HEK293 (cell line): ENCODE data around the gene PNMA8A.

ENCODE experiments used
- CTCF ChIA-PET: fragments of 350-600 bp; formaldehyde crosslinking; extraction: SDS; loops from one replicate; lab custom pipeline; 2021; ENCODE audit warnings: antibody characterized with exemption; lab: Yijun Ruan, JAX
- POLR2A ChIA-PET: fragments of 300-600 bp; formaldehyde crosslinking; extraction: SDS; loops from one replicate; lab custom pipeline; 2020; ENCODE audit warnings: antibody characterized with exemption, inconsistent platforms; lab: Yijun Ruan, JAX
- H3K27ac ChIP-seq: fragments of 200-500 bp; sonication (Bioruptor generic); 2 replicates; pipeline ENCODE4 v1.5.1; 2014; ENCODE audit warnings: low read depth, low read length, control low read depth, inconsistent platforms; ENCODE audit errors: extremely low read depth
- H3K36me3 ChIP-seq, 2 experiments: fragments of 200-500 bp in 1 of 2; sonication (Bioruptor generic) in 1 of 2; 1 replicate in 1 of 2; 2 replicates in 1 of 2; pipeline ENCODE4 v1.5.1; 2014 to 2017; ENCODE audit warnings: inconsistent platforms in 2 of 2, low read length in 2 of 2; ENCODE audit not compliant: control insufficient read depth in 2 of 2, insufficient read depth in 1 of 2
- H3K4me1 ChIP-seq: fragments of 200-500 bp; sonication (Bioruptor generic); 2 replicates; pipeline ENCODE4 v1.5.1; 2014; ENCODE audit warnings: mild to moderate bottlenecking, low read length, inconsistent platforms; ENCODE audit not compliant: control insufficient read depth, insufficient read depth
- H3K4me3 ChIP-seq: 2 replicates; pipeline ENCODE4 v1.5.1; 2011; ENCODE audit warnings: low read depth, mild to moderate bottlenecking, control low read depth, low read length, moderate library complexity
- H3K9me3 ChIP-seq: fragments of 200-500 bp; sonication (Bioruptor generic); 2 replicates; pipeline ENCODE4 v1.5.1; 2014; ENCODE audit warnings: low read depth, low read length, inconsistent platforms; ENCODE audit not compliant: control insufficient read depth, insufficient read depth
- GLI4 ChIP-seq: fragments of 450-650 bp; formaldehyde crosslinking; IDR thresholded peaks from 2 replicates; pipeline ENCODE4 v1.5.1; 2016; ENCODE audit warnings: missing biosample characterization, missing genetic modification characterization
- GLIS1 ChIP-seq: fragments of 450-650 bp; formaldehyde crosslinking; IDR thresholded peaks from 2 replicates; pipeline ENCODE4 v1.5.1; 2016; ENCODE audit warnings: missing biosample characterization, missing genetic modification characterization
- HOXC10 ChIP-seq: sonication (generic); formaldehyde crosslinking; IDR thresholded peaks from 2 replicates; pipeline ENCODE4 v1.8.1; 2023; ENCODE audit warnings: mild to moderate bottlenecking, missing genetic modification reagents
- KLF9 ChIP-seq: fragments of 450-650 bp; formaldehyde crosslinking; IDR thresholded peaks from 2 replicates; pipeline ENCODE4 v1.5.1; 2016; ENCODE audit warnings: missing biosample characterization, missing genetic modification characterization, low read depth
- TRIM28 ChIP-seq: IDR thresholded peaks from 2 replicates; pipeline ENCODE4 v1.6.1; 2011; ENCODE audit warnings: low read length, control low read depth, borderline replicate concordance
- ZBTB1 ChIP-seq: fragments of 450-650 bp; formaldehyde crosslinking; IDR thresholded peaks from 2 replicates; pipeline ENCODE4 v1.5.1; 2016; ENCODE audit warnings: missing biosample characterization, missing genetic modification characterization
- ZBTB21 ChIP-seq: fragments of 450-650 bp; formaldehyde crosslinking; IDR thresholded peaks from 2 replicates; pipeline ENCODE4 v1.5.1; 2017; ENCODE audit warnings: missing biosample characterization, missing genetic modification characterization
- ZBTB7A ChIP-seq: fragments of 450-650 bp; formaldehyde crosslinking; IDR thresholded peaks from 2 replicates; pipeline ENCODE4 v1.5.1; 2016; ENCODE audit warnings: low read depth, missing biosample characterization, missing genetic modification characterization
- ZNF121 ChIP-seq: fragments of 450-650 bp; formaldehyde crosslinking; IDR thresholded peaks from 2 replicates; pipeline ENCODE4 v1.5.1; 2016; ENCODE audit warnings: missing biosample characterization, missing genetic modification characterization
- ZNF140 ChIP-seq: fragments of 450-650 bp; formaldehyde crosslinking; IDR thresholded peaks from 2 replicates; pipeline ENCODE4 v1.5.1; 2016; ENCODE audit warnings: missing biosample characterization, missing genetic modification characterization
- ZNF146 ChIP-seq: fragments of 450-650 bp; formaldehyde crosslinking; IDR thresholded peaks from 2 replicates; pipeline ENCODE4 v1.5.1; 2016; ENCODE audit warnings: missing biosample characterization, missing genetic modification characterization
- ZNF2 ChIP-seq: fragments of 450-650 bp; formaldehyde crosslinking; IDR thresholded peaks from 2 replicates; pipeline ENCODE4 v1.5.1; 2016; ENCODE audit warnings: missing biosample characterization, missing genetic modification characterization
- ZNF266 ChIP-seq: fragments of 450-650 bp; formaldehyde crosslinking; IDR thresholded peaks from 2 replicates; pipeline ENCODE4 v1.5.1; 2016; ENCODE audit warnings: missing biosample characterization, missing genetic modification characterization, low read depth
- ZNF426 ChIP-seq: fragments of 450-650 bp; formaldehyde crosslinking; IDR thresholded peaks from 2 replicates; pipeline ENCODE4 v1.5.1; 2017; ENCODE audit warnings: missing biosample characterization, missing genetic modification characterization, mild to moderate bottlenecking, inconsistent platforms, moderate library complexity
- ZNF548 ChIP-seq: fragments of 450-650 bp; formaldehyde crosslinking; IDR thresholded peaks from 2 replicates; pipeline ENCODE4 v1.5.1; 2016; ENCODE audit warnings: missing biosample characterization, missing genetic modification characterization
- ZNF555 ChIP-seq: fragments of 450-650 bp; formaldehyde crosslinking; conservative IDR thresholded peaks from 2 replicates; pipeline ENCODE4 v1.5.1; 2017; ENCODE audit warnings: missing biosample characterization, mild to moderate bottlenecking, missing genetic modification characterization, inconsistent platforms
- ZNF596 ChIP-seq: fragments of 450-650 bp; IDR thresholded peaks from 2 replicates; pipeline ENCODE4 v1.5.0; 2018; ENCODE audit warnings: missing biosample characterization, mild to moderate bottlenecking, missing genetic modification characterization, moderate library complexity
- ZNF785 ChIP-seq: fragments of 450-650 bp; formaldehyde crosslinking; IDR thresholded peaks from 2 replicates; pipeline ENCODE4 v1.5.1; 2016; ENCODE audit warnings: missing biosample characterization, missing genetic modification characterization
- TF ChIP-seq, protein P1 (sequence below): fragments of 450-650 bp; formaldehyde crosslinking; IDR thresholded peaks from 2 replicates; pipeline ENCODE4 v1.5.1; 2016; ENCODE audit warnings: missing biosample characterization, missing genetic modification characterization
- TF ChIP-seq, protein P2 (sequence below): fragments of 450-650 bp; formaldehyde crosslinking; IDR thresholded peaks from 2 replicates; pipeline ENCODE4 v1.5.1; 2016; ENCODE audit warnings: missing biosample characterization, missing genetic modification characterization
- TF ChIP-seq, protein P3 (sequence below): fragments of 450-650 bp; formaldehyde crosslinking; IDR thresholded peaks from 2 replicates; pipeline ENCODE4 v1.5.1; 2016; ENCODE audit warnings: missing biosample characterization, missing genetic modification characterization
- TF ChIP-seq, protein P4 (sequence below): fragments of 450-650 bp; formaldehyde crosslinking; IDR thresholded peaks from 2 replicates; pipeline ENCODE4 v1.5.1; 2016; ENCODE audit warnings: missing biosample characterization, missing genetic modification characterization
- TF ChIP-seq, protein P5 (sequence below): fragments of 450-650 bp; formaldehyde crosslinking; IDR thresholded peaks from 2 replicates; pipeline ENCODE4 v1.5.1; 2016; ENCODE audit warnings: missing biosample characterization, missing genetic modification characterization

The PNMA8A gene, protein sequence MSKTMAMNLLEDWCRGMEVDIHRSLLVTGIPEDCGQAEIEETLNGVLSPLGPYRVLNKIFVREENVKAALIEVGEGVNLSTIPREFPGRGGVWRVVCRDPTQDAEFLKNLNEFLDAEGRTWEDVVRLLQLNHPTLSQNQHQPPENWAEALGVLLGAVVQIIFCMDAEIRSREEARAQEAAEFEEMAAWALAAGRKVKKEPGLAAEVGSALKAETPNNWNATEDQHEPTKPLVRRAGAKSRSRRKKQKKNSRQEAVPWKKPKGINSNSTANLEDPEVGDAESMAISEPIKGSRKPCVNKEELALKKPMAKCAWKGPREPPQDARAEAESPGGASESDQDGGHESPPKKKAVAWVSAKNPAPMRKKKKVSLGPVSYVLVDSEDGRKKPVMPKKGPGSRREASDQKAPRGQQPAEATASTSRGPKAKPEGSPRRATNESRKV

DNA sequence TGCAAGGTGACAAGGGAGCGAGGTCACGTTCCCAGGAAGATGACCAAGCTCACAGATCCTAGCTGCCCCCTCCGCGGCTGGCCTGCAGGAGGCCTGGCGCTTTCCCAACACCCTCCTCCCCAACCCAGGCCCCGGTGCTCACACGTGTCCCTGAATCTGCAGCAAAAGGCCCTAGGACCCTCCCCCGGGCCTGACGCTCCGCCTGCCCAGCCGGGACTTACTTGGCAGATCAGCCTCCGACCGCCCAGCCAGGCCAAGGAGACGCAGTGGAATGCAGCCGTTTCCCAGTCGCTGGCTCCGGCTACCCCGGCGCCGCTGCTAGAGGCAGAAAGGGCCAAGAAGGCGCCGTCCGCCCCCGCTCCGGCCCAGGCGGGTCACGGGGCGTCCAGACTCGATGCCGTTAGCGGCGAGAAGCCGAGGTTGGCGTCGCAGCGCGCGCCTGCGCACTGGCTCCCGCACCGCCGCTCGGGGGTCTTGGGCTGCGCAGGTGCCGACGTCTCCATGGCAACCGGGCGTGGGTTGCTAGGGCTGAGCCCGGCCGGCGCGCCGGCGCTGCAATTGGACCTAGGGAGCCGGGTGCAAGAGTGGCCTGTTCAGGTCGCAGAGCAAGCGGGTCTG lies at the start of gene PNMA8A:
Gene PNMA8A (minus strand): TSS at position 448 of the 618 bp plus-strand sequence. CDS start 528 bp downstream, outside the sequence.
- TF ChIP-seq KLF9 (tag by site-specific recombination) (no peak), ZNF140 (tag by site-specific recombination) (no peak), ZNF548 (tag by site-specific recombination) (no peak), GLI4 (no peak), ZNF555 (tag by site-specific recombination) (no peak), ZNF596 (tag by site-specific recombination) (no peak), ZBTB1 (no peak), ZNF785 (no peak), ZNF2 (tag by site-specific recombination) (no peak), GLIS1 (no peak), ZNF426 (tag by site-specific recombination) (no peak), ZBTB21 (tag by site-specific recombination) (no peak)
- TF ChIP-seq, protein P1, sequence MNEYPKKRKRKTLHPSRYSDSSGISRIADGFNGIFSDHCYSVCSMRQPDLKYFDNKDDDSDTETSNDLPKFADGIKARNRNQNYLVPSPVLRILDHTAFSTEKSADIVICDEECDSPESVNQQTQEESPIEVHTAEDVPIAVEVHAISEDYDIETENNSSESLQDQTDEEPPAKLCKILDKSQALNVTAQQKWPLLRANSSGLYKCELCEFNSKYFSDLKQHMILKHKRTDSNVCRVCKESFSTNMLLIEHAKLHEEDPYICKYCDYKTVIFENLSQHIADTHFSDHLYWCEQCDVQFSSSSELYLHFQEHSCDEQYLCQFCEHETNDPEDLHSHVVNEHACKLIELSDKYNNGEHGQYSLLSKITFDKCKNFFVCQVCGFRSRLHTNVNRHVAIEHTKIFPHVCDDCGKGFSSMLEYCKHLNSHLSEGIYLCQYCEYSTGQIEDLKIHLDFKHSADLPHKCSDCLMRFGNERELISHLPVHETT = no peak
- Histone ChIP-seq H3K4me3 (peak within 1 kb of the TSS; percentile 55), H3K36me3 (peaks cover 0 to 29% of the 10 kb centered on the region in 2 experiments; a peak in 2 of 3 replicates), H3K9me3 (no peaks in the 10 kb centered on the region), H3K27ac (peak within 1 kb of the TSS; percentile 63; the same call in 1 of the 2 replicates), H3K4me1 (no peaks in the 10 kb centered on the region; the same call in 1 of the 2 replicates)
- ChIA-PET CTCF (interaction anchor here (0.8 to 0.9 kb wide), 2 partner anchors 69 to 76 kb away, joined by 4 read pairs; no protein-coding TSS in a partner anchor), POLR2A (interaction anchor here (0.5 kb wide), 1 partner anchor 70 kb away, joined by 4 read pairs; no protein-coding TSS in a partner anchor)

DNA sequence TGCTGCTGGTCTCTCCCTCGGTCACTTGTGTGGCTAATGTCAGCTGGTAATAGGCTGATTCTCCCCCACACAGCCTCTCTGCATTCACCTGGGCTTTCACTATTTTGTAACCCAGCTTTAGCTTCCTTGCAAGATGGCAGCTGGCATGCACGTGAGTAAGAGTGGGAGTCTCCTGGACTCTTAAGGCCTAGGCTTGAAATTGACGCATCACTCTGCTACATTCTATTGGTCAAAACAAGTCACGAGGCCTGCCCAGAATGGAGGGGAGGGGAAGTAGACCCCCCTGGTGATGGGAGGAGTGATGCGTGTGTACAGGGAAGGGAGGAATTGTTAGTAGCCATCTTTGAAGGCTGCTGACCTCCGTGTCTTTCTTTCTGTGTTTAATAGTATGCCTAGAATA lies 49.3 kb upstream of the PNMA8A start:
- Histone ChIP-seq H3K9me3 (no peaks in the 10 kb centered on the region), H3K4me1 (no peaks in the 10 kb centered on the region), H3K27ac (no peak overlapping the region), H3K4me3 (no peak overlapping the region), H3K36me3 (no peaks in the 10 kb centered on the region)
- POLR2A ChIA-PET = interaction anchor here (0.8 kb wide), 1 partner anchor 153 kb away, joined by 6 read pairs; no protein-coding TSS in a partner anchor
- CTCF ChIA-PET = interaction anchor here (1.2 to 9.2 kb wide), 3 partner anchors 8 to 126 kb away, joined by 3 to 61 read pairs (median 5); no protein-coding TSS in a partner anchor
- no peak for TF ChIP-seq ZNF121 (tag by site-specific recombination)
- TF ChIP-seq, protein P2, sequence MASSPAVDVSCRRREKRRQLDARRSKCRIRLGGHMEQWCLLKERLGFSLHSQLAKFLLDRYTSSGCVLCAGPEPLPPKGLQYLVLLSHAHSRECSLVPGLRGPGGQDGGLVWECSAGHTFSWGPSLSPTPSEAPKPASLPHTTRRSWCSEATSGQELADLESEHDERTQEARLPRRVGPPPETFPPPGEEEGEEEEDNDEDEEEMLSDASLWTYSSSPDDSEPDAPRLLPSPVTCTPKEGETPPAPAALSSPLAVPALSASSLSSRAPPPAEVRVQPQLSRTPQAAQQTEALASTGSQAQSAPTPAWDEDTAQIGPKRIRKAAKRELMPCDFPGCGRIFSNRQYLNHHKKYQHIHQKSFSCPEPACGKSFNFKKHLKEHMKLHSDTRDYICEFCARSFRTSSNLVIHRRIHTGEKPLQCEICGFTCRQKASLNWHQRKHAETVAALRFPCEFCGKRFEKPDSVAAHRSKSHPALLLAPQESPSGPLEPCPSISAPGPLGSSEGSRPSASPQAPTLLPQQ (tag by site-specific recombination) = no peak
- TF ChIP-seq HOXC10 (CRISPR knock-in tag) = no peak
- TF ChIP-seq, protein P3, sequence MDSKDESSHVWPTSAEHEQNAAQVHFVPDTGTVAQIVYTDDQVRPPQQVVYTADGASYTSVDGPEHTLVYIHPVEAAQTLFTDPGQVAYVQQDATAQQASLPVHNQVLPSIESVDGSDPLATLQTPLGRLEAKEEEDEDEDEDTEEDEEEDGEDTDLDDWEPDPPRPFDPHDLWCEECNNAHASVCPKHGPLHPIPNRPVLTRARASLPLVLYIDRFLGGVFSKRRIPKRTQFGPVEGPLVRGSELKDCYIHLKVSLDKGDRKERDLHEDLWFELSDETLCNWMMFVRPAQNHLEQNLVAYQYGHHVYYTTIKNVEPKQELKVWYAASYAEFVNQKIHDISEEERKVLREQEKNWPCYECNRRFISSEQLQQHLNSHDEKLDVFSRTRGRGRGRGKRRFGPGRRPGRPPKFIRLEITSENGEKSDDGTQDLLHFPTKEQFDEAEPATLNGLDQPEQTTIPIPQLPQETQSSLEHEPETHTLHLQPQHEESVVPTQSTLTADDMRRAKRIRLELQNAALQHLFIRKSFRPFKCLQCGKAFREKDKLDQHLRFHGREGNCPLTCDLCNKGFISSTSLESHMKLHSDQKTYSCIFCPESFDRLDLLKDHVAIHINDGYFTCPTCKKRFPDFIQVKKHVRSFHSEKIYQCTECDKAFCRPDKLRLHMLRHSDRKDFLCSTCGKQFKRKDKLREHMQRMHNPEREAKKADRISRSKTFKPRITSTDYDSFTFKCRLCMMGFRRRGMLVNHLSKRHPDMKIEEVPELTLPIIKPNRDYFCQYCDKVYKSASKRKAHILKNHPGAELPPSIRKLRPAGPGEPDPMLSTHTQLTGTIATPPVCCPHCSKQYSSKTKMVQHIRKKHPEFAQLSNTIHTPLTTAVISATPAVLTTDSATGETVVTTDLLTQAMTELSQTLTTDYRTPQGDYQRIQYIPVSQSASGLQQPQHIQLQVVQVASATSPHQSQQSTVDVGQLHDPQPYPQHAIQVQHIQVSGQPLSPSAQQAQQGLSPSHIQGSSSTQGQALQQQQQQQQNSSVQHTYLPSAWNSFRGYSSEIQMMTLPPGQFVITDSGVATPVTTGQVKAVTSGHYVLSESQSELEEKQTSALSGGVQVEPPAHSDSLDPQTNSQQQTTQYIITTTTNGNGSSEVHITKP (tag by site-specific recombination) = no peak
- TF ChIP-seq ZNF266 (tag by site-specific recombination) = no peak
- no peak for TF ChIP-seq TRIM28
- TF ChIP-seq ZBTB7A = no peak
- no peak for TF ChIP-seq ZNF146
- TF ChIP-seq, protein P4, sequence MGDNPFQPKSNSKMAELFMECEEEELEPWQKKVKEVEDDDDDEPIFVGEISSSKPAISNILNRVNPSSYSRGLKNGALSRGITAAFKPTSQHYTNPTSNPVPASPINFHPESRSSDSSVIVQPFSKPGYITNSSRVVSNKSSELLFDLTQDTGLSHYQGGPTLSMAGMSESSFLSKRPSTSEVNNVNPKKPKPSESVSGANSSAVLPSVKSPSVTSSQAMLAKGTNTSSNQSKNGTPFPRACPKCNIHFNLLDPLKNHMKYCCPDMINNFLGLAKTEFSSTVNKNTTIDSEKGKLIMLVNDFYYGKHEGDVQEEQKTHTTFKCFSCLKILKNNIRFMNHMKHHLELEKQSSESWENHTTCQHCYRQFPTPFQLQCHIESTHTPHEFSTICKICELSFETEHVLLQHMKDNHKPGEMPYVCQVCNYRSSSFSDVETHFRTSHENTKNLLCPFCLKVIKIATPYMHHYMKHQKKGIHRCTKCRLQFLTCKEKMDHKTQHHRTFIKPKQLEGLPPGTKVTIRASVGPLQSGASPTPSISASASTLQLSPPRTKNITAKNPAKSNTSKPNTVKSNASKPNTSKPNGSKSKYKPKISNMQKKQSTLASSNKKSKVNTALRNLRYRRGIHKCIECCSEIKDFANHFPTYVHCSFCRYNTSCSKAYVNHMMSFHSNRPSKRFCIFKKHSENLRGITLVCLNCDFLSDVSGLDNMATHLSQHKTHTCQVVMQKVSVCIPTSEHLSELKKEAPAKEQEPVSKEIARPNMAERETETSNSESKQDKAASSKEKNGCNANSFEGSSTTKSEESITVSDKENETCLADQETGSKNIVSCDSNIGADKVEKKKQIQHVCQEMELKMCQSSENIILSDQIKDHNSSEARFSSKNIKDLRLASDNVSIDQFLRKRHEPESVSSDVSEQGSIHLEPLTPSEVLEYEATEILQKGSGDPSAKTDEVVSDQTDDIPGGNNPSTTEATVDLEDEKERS (tag by site-specific recombination) = no peak
- TF ChIP-seq, protein P5, sequence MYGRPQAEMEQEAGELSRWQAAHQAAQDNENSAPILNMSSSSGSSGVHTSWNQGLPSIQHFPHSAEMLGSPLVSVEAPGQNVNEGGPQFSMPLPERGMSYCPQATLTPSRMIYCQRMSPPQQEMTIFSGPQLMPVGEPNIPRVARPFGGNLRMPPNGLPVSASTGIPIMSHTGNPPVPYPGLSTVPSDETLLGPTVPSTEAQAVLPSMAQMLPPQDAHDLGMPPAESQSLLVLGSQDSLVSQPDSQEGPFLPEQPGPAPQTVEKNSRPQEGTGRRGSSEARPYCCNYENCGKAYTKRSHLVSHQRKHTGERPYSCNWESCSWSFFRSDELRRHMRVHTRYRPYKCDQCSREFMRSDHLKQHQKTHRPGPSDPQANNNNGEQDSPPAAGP (tag by site-specific recombination) = no peak
